Adrenal gland (tissue), 12 donors: ENCODE measurements around the gene INCENP. TPM values are rescaled to one million over a fixed set of nuclear protein-coding genes. Genes with fewer than 3 reads are reported as not detected.

ENCODE experiments used
- DNase-seq, 7 donors: peaks; one replicate each; pipeline ENCODE4 v3.0.0-alpha.2; 2019 to 2020
- H3K27ac ChIP-seq, 5 donors: fragments of 200-600 bp; sonication (generic) in 4 of 5; 1 replicate in 3 of 5; 2 replicates in 2 of 5; pipeline versions ENCODE4 v1.5.1 to v1.8.0; 2016 to 2020; ENCODE audit warnings: mild to moderate bottlenecking in 1 of 5
- H3K27me3 ChIP-seq: fragments of 200-600 bp; 2 replicates; pipeline ENCODE4 v1.8.0; 2021
- H3K36me3 ChIP-seq, 2 donors: fragments of 200-600 bp; replicated peaks in 1 of 2; 1 replicate in 1 of 2; 2 replicates in 1 of 2; pipeline versions ENCODE4 v1.5.1 to v1.8.0; 2018 to 2022
- H3K4me1 ChIP-seq, 2 donors: fragments of 200-600 bp; replicated peaks in 1 of 2; 1 replicate in 1 of 2; 2 replicates in 1 of 2; pipeline versions ENCODE4 v1.5.1 to v1.8.0; 2018 to 2021
- H3K4me3 ChIP-seq, 4 donors: fragments of 200-600 bp; sonication (generic) in 3 of 4; one replicate each; pipeline ENCODE4 v1.5.1; 2016 to 2018
- H3K9me3 ChIP-seq, 3 donors: fragments of 200-600 bp; sonication (generic) in 1 of 3; replicated peaks in 1 of 3; 1 replicate in 2 of 3; 2 replicates in 1 of 3; pipeline versions ENCODE4 v1.5.1 to v1.8.0; 2016 to 2021
- POLR2A ChIP-seq, 2 donors: fragments of 450-650 bp; IDR thresholded peaks; one replicate each; pipeline ENCODE4 v1.6.1; 2017; ENCODE audit warnings: antibody characterized with exemption in 2 of 2, mild to moderate bottlenecking in 2 of 2, moderate library complexity in 1 of 2
- WGBS, 4 donors: extraction: QIAGEN DNeasy Blood & Tissue Kit in 2 of 4; methylation state at CpG; one replicate each; pipeline versions ENCODE4 v1.1.5 to v1.1.7; 2013 to 2017; 5-methylcytosine and 5-hydroxymethylcytosine counted together
- intact Hi-C, 2 donors: fragments of 100-400 bp; cut with DNase I; formaldehyde crosslinking; loops; one replicate each; pipeline versions ENCODE4 v1.14.1 to v1.15.0; 2022 to 2023
- polyA plus RNA-seq, 3 donors: library from polyadenylated mRNA; stranded (reverse); fragments of 200-250 nt in 2 of 3; fragments of 350-450 nt in 1 of 3; fragmentation: Illumina TruSeq in 1 of 3; extraction: RNeasy Lipid Tissue Mini Kit (QIAGEN cat#74804) in 1 of 3; gene quantifications; one replicate each; pipeline ENCODE4 v1.2.3, GENCODE V29; 2013 to 2014
- total RNA-seq, 9 donors: library from RNA; depleted of rRNA in 4 of 9; stranded (reverse); fragments of >200 nt in 4 of 9; fragments of 120-200 nt in 1 of 9; fragmentation: NEBNext Ultra II Directional in 1 of 9; extraction: Animal tissue kit (Norgen Biotek cat#: 25700) in 1 of 9; gene quantifications; one replicate each; pipeline versions ENCODE4 v1.1.0 to v1.2.4, GENCODE V29; 2013 to 2023
- TF ChIP-seq, protein P1 (sequence below), 6 experiments: fragments of 450-650 bp in 4 of 6; fragments of 200-600 bp in 2 of 6; sonication (generic) in 1 of 6; IDR thresholded peaks; 1 replicate in 5 of 6; 2 replicates in 1 of 6; pipeline versions ENCODE4 v1.5.1 to v1.8.0; 2016 to 2021; ENCODE audit warnings: antibody characterized with exemption in 6 of 6, mild to moderate bottlenecking in 2 of 6, moderate library complexity in 1 of 6
- donor health status: healthy with polysubstance abuse.
- donor health status: Bipolar disorder and iron deficiency.
- donor health status: DM: yes; HTN: yes; CAD: no.
- donor health status: DM: no; HTN: no; CAD: no.
- donor health status: DM: no; HTN: no; CAD: no.
- donor health status: DM: yes; HTN: yes; CAD: no.

The INCENP gene
- total and polyA plus RNA-seq, 12 donors, result 1.4 to 23.2 (median 13.8) TPM

DNA sequence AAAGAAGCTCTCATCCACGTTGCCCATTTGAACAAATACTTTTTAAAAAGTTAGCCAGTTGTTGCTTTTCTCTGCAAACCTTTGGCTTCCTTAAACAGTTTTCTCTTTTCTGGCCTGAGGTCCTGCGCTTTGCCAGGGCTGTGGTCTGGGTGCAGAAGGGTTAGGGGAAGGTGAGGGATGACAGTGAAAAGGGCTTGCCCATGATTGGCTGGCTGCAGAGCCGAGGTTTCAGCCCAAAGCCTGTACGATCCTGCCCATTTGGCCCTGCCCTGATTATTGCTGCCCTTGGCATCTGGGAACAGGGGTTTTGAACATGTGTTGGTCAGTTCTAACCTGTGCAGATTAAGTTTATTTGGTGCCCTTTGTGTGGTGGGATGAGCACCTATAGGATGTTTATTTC is 1.5 kb downstream of the INCENP start:
- H3K27ac ChIP-seq, result no peak overlapping the region
- 42 to 61% (median 52%) methylated on average over 3 to 4 of the region's 4 CpGs for WGBS, 4 donors
- TF ChIP-seq POLR2A (IDR thresholded peaks at IDR 0.05), result no peak
- TF ChIP-seq, protein P1, sequence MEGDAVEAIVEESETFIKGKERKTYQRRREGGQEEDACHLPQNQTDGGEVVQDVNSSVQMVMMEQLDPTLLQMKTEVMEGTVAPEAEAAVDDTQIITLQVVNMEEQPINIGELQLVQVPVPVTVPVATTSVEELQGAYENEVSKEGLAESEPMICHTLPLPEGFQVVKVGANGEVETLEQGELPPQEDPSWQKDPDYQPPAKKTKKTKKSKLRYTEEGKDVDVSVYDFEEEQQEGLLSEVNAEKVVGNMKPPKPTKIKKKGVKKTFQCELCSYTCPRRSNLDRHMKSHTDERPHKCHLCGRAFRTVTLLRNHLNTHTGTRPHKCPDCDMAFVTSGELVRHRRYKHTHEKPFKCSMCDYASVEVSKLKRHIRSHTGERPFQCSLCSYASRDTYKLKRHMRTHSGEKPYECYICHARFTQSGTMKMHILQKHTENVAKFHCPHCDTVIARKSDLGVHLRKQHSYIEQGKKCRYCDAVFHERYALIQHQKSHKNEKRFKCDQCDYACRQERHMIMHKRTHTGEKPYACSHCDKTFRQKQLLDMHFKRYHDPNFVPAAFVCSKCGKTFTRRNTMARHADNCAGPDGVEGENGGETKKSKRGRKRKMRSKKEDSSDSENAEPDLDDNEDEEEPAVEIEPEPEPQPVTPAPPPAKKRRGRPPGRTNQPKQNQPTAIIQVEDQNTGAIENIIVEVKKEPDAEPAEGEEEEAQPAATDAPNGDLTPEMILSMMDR (IDR thresholded peaks at IDR 0.05), result no peak
- H3K4me3 ChIP-seq, result peak overlapping the region in 1 of 4 donors; percentile 77
- peaks cover 10 to 13% of the 10 kb centered on the region in 2 donors for H3K4me1 ChIP-seq
- no peaks in the 10 kb centered on the region for H3K9me3 ChIP-seq
- peaks cover 0 to 12% of the 10 kb centered on the region in 2 donors for H3K36me3 ChIP-seq
- intact Hi-C loops, result no loop called here
- DNase-seq, result no peak
- H3K27me3 ChIP-seq, result no peaks in the 10 kb centered on the region

DNA sequence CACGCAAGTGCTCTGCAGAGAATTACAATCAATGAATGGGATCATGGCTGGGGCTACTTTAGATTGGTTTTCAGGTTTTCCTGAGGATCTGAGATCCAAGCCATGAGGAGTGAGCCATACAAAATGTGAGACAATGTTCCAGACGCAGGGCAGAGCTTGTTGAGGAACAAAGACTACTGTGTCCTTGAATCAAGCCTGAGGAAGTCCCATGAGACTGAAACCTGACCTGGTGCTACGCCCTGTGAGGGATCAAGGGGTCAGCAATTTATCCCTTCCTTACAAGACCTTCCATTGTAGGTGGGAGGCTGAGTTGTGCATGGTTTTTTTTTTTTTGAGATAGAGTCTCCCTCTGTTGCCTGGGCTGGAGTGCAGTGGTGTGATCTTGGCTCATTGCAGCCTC is 2.1 kb downstream of the INCENP start:
- Histone ChIP-seq H3K4me1 (peaks cover 10 to 13% of the 10 kb centered on the region in 2 donors), H3K27ac (no peak overlapping the region), H3K36me3 (peaks cover 0 to 18% of the 10 kb centered on the region in 2 donors), H3K27me3 (no peaks in the 10 kb centered on the region), H3K9me3 (no peaks in the 10 kb centered on the region), H3K4me3 (no peak overlapping the region)
- WGBS, 4 donors, result 41 to 57% (median 49%) methylated on average over 2 to 3 of the region's 3 CpGs
- no peak for DNase-seq
- TF ChIP-seq, protein P1 (IDR thresholded peaks at IDR 0.05), result no peak
- no peak for TF ChIP-seq POLR2A (IDR thresholded peaks at IDR 0.05)
- intact Hi-C loops, result no loop called here

DNA sequence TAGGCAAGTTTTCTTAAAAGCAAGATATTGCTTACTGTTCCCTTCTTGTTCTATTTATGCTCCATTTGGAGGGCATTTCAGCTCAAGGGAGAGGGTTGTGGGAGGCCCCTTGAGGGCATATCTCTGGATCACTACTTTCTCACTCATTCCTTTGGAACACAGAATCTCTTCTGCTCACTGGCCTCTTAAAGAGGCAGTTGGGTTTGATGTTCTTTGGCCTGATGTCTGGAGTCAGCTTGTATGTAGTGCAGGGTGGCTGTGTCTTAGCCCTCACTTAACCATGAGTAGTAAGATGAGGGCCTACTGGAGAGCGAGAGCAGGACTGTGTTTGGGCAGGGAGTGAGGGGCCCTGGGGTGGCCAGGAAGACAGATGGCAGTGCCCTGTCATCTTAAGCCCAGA is 3.6 kb downstream of the INCENP start:
- Histone ChIP-seq H3K4me3 (no peak overlapping the region), H3K27ac (no peak overlapping the region), H3K4me1 (peaks cover 10 to 23% of the 10 kb centered on the region in 2 donors), H3K27me3 (no peaks in the 10 kb centered on the region), H3K36me3 (peaks cover 0 to 20% of the 10 kb centered on the region in 2 donors), H3K9me3 (no peaks in the 10 kb centered on the region)
- TF ChIP-seq, protein P1 (IDR thresholded peaks at IDR 0.05), result no peak
- no peak for TF ChIP-seq POLR2A (IDR thresholded peaks at IDR 0.05)
- intact Hi-C loops, result no loop called here
- 85 to 100% (median 97%) methylated on average over 1 of the region's 1 CpG for WGBS, 4 donors
- DNase-seq, result peak in 1 of 7 donors; percentile 1

DNA sequence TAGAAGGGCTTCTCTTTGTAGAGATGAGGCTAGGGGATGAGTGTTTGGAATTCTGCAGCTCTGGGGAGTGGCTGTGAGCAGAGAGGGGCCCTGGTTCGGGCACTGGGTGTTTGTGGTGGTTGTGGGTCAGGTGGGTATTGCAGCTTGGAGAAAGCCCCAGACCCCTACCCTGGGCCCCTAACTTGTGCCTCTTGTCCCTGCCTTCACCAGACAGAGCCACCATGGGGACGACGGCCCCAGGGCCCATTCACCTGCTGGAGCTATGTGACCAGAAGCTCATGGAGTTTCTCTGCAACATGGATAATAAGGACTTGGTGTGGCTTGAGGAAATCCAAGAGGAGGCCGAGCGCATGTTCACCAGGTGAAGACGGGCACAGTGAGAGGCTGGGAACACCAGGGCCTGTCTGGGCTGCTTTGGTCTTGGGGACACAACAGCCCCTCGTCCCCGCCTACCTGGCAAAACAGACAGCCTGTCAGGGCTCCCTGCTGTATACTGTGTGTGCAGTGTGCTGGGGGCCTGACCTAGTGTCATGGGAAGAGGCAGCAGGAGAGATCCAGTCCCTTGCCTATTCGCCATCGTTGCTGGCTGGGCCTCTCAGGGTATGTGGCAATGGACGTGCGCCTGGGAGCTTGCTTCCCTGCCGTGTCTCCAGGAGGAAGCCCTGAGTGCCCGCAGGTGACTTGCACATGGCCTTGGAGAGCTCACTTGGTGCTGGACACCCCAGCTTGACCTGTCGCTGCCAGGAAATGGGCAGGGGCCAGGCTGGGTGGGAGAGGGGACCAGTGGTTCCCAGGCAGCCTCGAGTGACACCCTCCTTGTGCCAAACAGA is 4.3 kb downstream of the INCENP start:
- Histone ChIP-seq H3K36me3 (peaks cover 0 to 20% of the 10 kb centered on the region in 2 donors), H3K4me1 (peaks cover 10 to 24% of the 10 kb centered on the region in 2 donors), H3K27me3 (no peaks in the 10 kb centered on the region), H3K9me3 (no peaks in the 10 kb centered on the region), H3K27ac (no peak overlapping the region), H3K4me3 (no peak overlapping the region)
- TF ChIP-seq, protein P1 (IDR thresholded peaks at IDR 0.05), result no peak
- no peak for TF ChIP-seq POLR2A (IDR thresholded peaks at IDR 0.05)
- intact Hi-C loops, result no loop called here
- 85 to 89% (median 88%) methylated on average over 9 to 16 of the region's 16 CpGs for WGBS, 4 donors
- peak in 1 of 7 donors; percentile 10 for DNase-seq
